Left lobe of liver (tissue), 2 donors: Measurements from ENCODE around the gene FAAP100. TPM values are rescaled to one million over a fixed set of nuclear protein-coding genes. Genes with fewer than 3 reads are reported as not detected.

Source experiments
- ATAC-seq: fragments of 200-7000 bp; cut with Tn5 transposase; one replicate; pipeline ENCODE4 v1.9.1; 2020; ENCODE audit warnings: mild to moderate bottlenecking, moderate library complexity
- DNase-seq: peaks from one replicate; pipeline ENCODE4 v3.0.0-alpha.2; 2020; ENCODE audit warnings: low spot score
- total RNA-seq: library from RNA; stranded (reverse); gene quantifications from one replicate; pipeline ENCODE4 v1.2.1, GENCODE V29; 2021
- donor health status: DM: no; HTN: no; CAD: no; lungs with moderate emphysema.
- donor health status: DM: no; HTN: yes; CAD: no.

FAAP100 gene
- total RNA-seq, 1 donor from 2014 or later: 18.9 TPM

DNA sequence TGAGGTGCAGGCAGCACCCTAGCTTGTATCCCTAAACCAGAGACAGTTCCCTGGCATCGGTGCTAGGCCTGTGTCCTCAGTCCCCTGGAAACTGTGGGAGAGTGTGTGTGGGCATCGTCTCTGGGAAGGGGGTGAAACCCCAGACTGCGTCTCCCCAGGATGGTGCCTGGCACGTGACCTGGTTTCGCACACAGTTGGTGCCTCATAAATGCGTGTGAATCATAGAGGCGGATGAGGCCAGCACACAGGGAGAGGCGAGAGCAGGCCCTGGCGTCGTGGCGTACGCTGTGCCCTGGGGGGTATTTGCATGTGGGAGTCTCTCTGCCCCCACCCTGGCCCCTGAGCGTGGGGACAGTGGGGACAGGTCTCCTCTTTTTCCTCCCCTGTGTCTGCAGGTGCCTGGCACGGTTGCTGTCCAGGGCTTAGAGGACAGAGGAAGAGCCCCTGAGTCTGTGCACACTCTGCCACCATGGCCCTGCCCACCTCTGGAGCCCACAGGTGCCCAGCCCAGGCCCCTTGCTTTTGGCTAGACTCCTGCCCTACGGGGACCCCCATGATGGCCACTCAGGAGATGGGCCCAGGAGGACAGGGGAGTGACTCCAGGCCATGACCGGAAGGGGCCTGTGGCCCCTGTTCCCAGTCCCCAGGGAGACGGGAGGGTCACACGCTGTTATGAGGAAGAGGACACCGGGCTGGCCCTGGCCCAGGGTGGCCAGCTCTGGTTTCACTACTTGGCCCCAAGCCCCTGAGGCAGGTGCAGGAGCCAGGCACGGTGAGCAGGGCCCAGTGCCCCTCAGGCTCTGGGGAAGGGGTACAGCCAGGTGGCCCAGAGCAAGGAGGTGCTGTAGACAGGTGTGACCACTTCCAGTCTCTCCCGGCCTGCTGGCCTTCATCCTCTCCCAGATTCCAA lies 25.2 kb downstream of the FAAP100 start:
- DNase-seq (no peak), ATAC-seq (no peak)

DNA sequence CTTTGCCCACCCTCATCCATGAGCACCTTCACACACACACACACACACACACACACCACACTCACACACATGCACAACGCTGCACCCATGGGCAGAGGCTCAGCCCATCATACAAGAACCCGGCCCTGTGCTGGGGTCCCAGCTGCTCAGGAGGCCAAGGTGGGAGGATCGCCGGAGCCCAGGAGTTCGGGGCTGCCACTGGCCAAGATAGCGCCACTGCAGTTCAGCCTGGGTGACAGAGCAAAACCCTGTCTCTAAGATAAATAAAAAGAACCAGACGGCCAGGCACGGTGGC lies 27.3 kb downstream of the FAAP100 start:
- ATAC-seq (no peak), DNase-seq (no peak)

DNA sequence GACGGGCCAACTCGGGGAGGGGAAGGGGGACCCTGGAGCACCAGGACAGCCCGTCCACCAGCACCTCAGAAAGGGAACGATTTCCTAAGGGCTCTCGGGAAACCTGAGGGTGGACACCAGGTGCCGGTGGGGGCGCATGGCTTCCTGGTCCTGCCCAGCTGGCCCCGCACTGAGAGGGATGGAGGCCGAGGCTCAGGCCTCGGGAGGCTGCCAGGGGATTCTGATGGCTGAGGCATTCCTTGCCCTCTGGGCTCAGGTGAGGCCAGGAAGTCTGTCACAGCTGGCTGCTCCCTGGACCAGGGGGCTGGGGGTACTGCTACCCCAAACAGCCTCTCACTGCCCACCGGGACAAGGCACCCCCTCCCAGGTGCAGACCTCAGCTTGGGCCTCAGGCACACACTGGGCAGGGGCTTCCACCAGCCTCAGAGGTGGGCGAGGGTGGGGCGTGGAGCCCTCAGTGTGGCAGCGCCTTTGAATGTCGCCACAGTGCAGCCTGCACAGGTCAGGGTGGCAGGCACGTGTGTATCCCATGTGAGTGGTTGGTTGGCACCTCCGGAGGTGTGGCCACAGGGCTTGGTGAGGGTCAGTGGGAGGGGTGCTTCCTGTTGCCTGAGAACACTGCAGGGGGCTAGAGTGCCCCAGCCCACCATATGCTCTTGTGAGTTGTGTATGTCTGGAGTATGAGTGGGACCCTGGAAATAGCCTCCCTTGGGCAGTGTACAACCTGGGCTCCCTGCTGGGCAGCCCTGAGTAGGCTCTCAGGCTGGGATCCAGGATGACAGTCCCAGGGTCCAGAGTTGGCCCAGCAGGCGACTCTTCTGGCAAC lies 27.9 kb downstream of the FAAP100 start:
- DNase-seq (no peak), ATAC-seq (no peak)

GRCh38 chr17:81523402-81524038 lies 28.6 kb downstream of the FAAP100 start:
- no peak for ATAC-seq
- DNase-seq: no peak

GRCh38 chr17:81522491-81523401 lies 29.4 kb downstream of the FAAP100 start:
- DNase-seq: no peak
- no peak for ATAC-seq

GRCh38 chr17:81520021-81520901 lies 31.9 kb downstream of the FAAP100 start:
- ATAC-seq (no peak), DNase-seq (no peak)

GRCh38 chr17:81519284-81520020 lies 32.7 kb downstream of the FAAP100 start:
- DNase-seq: peak; percentile 47
- ATAC-seq: peak; percentile 55

GRCh38 chr17:81518785-81519283 lies 33.3 kb downstream of the FAAP100 start:
- DNase-seq (peak; percentile 53), ATAC-seq (peak; percentile 23)

GRCh38 chr17:81518113-81518784 lies 33.9 kb downstream of the FAAP100 start:
- ATAC-seq (no peak), DNase-seq (no peak)

DNA sequence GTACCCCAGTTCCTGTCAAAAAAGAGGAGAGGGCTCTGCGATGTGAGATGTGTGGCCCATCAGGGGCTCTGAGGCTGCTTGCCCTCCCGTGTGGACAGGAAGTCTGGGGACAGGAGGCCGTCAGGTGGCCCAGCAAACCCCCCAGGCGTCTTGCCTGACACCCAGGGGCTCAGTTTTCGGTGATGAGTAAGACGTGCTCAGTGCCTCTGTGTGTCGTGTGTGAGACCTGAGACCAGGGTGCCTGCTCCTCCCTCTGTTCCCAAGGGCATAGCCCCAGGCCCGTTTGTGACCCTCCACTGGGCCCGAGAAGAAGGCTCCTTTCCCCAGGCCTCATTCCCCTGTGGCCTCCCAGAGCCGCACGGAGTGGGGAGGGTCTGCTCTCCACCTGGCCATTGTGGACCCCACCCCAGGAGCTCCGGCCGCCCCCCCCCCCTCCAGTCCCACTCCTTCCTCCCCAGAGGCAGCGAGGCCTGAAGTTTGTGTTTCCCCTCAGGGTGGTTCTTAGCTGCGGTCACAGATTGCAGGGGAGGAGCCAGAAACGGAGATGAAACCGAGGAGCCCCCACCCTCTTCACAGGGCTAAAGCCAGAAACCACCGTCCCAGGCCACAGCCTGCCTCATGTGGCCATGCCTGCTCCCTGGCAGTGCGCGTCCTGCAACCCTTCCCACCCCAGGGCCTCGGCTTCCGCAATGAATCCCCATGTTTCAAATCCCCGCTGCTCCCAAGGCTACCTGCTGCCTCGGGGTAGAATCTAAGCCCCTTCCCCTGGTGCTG lies 34.6 kb downstream of the FAAP100 start:
- ATAC-seq: no peak
- peak; percentile 44 for DNase-seq

GRCh38 chr17:81517009-81517338 lies 35.2 kb downstream of the FAAP100 start:
- DNase-seq (no peak), ATAC-seq (no peak)

DNA sequence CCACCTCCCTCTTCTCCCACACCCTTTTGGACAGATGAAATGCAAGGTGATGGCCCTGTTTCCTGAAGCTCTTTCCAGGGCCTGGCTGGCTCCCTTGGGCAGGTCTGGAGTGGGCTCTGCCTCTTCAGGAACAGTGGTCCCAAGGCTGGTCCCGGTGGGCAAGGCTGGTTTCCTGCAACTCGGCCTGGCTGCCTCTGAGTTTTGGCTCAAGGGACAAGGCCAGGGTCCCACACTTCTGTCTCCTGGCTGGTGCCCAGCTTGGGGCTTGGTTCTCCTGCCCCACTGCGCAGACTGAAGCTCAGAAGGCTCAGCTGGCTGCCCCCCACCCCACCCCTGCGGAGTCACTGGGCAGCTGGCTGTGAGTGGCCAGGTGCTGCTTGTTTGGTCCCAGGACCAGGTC lies 35.7 kb downstream of the FAAP100 start:
- ATAC-seq: no peak
- DNase-seq: peak; percentile 45

DNA sequence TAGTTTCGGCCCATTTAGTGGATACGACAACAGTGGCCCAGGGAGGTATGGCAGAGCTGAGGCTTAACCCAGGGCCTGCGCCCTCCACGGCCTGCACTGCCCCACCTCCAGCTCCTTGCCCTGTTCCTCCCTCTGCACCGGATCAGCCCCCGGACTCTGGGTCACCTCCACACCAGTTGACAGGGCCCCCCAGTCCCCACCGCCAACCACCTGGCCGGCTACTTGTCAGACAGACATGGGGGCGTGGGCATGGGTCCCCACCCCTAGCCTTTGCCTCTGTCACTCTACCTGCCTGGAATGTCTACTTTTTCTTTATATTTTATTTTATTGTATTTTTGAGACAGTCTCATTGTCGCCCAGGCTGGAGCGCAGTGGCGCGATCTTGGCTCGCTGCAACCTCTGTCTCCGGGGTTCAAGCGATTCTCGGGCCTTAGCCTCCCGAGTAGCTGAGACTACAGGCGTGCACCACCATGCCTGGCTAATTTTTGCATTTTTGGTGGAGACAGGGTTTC lies 36.6 kb downstream of the FAAP100 start:
- DNase-seq (peak; percentile 50), ATAC-seq (no peak)

- peak; percentile 3 for ATAC-seq
- peak; percentile 66 for DNase-seq
Observed at GRCh38 chr17:81514739-81515529, 37.2 kb downstream of the FAAP100 start.

DNA sequence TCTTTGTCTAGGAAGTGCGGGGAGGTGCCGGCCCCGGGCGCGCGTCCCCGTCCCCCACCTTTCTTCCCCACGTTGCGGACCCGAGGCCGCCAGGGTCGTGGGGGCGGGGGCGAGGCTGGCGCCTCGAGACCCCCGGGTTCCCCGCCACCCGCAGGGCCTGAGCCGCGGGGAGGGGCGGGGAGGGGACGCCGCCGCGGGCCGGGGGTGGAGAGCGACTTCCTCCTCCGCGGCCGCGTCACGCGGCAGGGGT lies 37.7 kb downstream of the FAAP100 start:
- DNase-seq (no peak), ATAC-seq (no peak)

GRCh38 chr17:81513753-81514488 lies 38.2 kb downstream of the FAAP100 start:
- ATAC-seq (peak; percentile 43), DNase-seq (peak; percentile 65)
